NCI-H146 (cell line): Measurements from ENCODE around the gene ZFYVE28.
"Not testable (repeated sequence)": the region's sequence is repeated elsewhere in the genome, so short reads cannot be mapped to it uniquely, and the experiment has no call there.

Experiments
- DNase-seq: peaks from one replicate; lab custom pipeline; 2025; lab: John Stamatoyannopoulos, UW

The ZFYVE28 gene

DNA sequence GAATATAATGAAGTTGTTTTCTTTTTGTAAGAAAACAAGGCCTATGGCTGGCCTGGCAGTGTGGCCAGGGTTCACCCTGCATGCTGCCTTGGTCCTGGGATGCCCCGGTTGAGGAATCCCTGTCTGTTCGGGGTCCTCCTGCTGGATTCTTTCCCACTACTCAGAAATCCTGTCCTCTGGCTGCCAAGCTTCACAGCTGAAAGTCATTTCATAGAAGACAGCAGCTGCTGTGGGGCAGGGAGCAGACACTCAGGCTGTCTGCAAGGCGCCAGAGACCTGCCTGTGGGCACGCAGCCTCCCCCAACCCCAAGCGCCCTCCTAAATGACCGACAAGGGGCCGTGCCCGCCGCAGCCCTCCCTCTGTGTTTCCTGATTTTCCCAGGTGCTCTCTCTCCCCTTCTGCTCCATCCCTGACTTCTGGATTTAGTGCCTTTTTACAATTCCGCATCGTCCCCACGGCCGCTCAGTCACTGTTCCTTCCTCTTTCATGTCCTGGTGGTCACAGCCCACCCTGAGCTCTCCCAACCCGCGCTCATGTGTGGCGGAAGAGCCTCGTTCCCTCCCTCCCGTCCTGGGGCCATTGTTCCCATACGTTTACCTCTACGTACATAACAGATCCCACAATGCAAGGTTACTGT is 27.5 kb downstream of the ZFYVE28 start:
- DNase-seq, result peak; percentile 16

DNA sequence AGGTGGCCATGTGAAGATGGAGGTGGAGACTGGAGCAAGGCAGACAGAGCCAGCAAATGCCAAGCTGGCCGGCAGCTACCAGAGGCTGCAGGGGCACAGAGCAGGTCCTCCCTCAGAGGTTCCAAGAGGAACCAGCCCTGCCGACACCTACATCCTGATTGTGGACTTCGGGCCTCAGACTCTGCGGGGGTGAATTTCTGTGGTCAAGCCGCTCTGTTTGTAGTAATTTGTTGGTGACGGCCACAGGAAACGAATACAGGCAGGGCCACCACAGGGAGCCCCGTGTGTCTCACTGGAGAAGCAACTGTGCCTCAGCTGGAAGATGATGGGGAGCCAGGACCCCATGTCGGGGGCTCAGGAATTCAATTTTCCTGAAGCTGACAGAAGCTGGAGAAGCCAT is 28.3 kb downstream of the ZFYVE28 start:
- no peak for DNase-seq

DNA sequence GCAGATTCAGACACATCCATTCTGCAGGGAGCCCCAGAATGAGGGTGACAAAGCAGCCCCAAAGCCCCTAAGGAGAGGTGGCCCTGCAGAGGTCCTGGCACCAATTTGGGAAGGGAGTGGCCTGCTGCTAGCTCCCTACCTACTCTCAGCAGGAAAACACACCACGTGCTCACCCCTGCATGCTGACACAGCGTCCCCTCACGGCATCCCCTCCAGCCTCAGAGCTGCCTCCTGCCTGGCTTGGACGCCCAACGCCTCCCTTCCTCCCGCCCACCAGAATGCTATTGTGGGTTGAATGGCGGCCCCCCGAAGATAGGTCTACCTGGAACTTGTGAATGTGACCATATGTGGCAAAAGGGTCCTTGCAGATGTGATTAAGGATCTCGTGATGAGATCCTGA is 28.8 kb downstream of the ZFYVE28 start:
- DNase-seq, result no peak

DNA sequence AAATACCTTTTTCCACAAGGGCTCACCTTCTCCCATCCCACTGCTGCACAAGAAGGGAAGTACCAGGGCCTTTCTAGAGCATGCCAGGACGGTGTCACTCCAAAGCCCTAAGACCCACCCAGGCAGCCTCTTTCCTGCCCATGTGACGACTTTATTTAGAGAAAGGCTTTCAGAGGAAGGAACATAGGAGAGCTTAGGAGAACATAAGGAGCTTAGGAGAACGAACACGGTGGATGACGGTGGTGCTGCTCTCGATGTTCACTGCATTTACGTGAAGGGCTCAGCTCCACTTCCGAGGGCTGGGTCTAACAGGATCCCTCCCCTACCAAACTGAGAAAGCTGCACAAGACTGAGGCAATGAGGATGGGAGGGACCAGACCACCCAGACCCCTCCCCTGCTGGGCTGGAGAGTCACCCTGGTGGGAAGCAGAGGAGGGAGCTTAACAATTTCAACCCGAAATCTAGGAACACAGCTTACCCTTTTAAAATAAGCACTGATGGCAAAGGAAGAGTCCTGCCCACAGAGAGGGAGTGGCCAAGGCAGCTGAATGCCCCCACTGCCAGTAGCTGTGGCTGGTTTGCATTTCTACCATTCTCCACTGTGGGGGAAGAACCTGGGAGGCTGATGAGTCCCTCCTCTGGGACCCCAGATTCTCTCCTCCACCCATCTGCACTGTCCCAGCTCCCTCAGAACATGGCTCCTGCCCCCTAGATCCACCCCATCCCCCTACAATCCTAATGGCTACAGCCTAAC is 29.8 kb downstream of the ZFYVE28 start:
- no peak for DNase-seq

DNA sequence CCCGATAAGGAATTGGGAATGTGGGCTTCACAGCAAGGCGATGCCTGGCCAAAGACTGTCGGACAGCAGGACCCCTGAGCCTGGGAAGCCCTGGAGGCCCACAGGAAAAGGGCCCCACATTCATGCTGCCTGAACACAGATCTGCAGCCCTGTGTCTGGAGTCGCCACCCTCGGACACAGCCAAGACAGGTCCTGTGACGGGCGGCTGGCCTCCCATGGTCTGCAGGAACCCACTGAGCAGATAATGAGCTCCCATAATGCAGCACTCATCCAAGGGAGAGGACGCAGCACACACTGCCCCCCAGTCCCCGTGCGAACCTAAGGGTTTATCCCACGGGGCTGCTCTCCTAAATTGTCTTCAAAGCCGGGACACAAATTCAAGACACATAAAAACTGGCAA is 30.6 kb downstream of the ZFYVE28 start:
- no peak for DNase-seq

DNA sequence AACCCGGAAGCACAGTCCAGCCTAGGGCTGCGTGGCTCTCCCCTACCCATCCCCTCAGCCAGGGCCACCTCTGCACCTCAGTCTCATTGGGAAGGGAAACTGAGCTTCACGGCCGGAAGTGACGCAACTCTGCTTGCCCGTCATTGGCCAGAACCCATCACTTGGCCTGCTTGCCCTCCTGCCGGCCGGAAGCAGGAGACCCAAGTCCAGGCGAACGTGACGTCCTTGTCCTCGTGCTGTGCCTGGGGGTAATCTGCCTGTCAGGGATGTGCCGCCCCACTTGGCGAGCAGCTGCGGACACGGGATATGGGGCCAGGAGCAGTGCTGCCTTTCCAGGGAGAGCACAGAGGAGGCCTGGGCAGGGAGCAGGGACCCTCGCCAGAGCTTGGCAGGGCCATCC is 31.2 kb downstream of the ZFYVE28 start:
- DNase-seq, result no peak

DNA sequence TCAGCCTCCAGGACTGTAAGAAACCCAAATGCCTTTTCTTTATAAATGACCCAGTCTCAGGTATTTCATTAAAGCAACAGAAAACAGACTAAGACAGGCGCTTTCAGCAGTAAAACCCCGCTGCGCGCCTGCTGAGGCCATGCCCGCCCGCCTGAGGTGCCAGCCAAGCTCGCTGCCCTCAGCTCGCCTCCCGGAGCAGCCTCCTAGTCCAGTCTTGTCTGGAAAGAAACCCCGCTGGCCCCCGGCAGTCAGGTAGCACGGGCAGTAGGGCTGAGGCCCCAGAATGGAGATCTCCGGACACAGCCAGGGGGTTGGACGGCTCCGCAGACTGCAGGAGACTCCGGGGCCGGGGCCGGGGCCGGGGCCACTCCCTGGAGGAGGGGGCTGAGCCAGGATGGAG is 31.7 kb downstream of the ZFYVE28 start:
- no peak for DNase-seq

DNA sequence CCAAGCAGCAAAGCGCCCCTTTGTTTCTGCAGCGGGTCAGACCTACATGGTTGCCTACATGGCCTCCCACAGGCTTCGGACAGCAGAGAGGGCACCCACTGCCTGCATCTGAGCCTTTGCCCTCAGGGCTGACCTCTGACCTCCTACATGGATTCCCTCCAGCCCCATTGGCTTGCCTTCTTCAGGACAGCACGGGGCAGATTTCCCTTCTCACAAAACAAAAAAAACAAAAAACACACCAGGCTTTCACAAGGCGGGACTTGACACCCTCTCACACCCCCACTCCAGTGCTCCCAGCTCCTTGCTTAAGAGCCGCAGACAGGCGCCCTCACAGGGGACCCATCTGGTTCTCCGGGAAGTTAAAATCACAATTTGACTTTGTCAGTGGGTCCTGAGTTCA is 32.9 kb downstream of the ZFYVE28 start:
- DNase-seq, result no peak

DNA sequence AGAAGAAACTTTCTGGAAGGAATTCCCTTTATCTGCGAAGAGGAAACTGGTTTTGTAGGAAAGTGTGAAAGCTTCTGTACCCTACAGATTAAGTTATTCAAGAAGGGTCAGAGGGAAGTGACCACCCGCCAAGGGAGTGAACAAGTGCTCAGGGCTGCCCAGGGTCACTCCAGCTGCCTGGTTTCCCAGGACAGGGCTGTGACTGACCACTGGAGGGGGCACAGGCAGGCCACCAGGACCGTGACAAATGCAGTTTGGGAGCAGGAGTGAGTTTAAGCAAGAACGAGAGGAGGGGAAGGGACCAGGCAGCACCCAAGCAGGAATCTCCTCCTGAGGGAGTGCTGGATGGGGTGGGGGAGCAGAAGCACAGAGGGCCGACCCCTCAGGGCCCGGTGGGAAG is 34.2 kb downstream of the ZFYVE28 start:
- DNase-seq, result no peak

DNA sequence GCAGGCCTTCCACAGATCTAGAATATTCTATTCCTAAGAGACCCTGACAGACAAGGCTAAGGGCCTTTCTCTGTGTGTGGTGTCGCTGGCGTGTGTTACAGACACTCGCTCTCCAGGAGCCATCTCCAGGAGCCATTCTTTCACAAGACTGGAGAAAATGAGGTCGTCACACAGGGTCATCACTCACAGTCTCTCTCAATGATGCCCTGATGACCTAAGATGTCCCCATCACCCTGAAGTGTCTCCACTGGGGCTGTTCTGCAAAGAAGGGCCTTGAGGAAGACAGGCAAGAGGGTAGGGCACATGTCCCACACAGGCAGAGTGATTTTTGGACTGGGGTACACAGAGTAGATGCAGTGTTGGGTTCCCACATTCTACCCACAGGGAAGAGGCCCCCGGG is 34.7 kb downstream of the ZFYVE28 start:
- DNase-seq, result no peak

DNA sequence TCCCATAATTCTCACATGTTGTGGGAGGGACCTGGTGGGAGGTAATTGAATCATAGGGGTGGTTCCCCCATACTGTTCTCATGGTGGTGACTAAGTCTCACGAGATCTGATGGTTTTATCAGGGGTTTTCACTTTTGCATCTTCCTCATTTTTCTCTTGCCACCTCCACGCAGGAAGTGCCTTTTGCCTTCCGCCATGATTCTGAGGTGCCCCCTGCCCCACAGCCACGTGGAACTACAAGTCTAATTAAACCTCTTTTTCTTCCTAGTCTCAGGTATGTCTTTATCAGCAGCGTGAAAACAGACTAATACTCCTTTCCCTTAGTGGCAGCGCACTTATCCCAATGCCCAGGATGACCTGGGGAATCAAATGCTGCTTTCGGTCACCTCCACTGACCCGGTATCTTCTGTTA is 35.2 kb downstream of the ZFYVE28 start:
- DNase-seq, result not testable (repeated sequence)

DNA sequence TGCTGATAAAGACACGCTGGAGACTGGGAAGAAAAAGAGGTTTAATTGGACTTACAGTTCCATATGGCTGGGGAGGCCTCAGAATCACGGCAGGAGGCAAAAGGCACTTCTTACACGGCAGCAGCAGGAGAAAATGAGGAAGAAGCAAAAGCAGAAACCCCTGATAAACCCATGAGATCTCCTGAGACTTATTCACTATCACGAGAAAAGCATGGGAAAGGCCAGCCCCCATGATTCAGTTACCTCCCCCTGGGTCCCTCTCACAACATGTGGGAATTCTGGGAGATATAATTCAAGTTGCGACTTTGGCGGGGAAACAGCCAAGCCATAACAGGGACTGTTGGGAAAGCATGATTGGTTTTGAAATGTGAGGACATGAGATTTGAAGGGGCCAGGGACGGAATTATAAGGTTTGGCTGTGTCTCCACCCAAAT is 35.7 kb downstream of the ZFYVE28 start:
- DNase-seq, result not testable (repeated sequence)

DNA sequence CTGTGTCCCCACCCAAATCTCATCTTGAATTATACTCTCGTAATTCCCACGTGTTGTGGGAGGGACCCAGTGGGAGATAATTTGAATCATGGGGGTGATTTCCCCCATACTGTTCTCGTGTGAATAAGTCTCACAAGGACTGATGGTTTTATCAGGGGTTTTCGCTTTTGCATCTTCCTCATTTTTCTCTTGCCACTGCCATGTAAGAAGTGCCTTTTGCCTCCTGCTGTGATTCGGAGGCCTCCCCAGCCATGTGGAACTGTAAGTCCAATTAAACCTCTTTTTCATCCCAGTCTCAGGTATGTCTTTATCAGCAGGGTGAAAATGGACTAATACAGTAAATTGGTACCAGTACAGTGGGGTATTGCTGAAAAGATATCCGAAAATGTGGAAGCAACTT is 37.9 kb downstream of the ZFYVE28 start:
- DNase-seq, result not testable (repeated sequence)

DNA sequence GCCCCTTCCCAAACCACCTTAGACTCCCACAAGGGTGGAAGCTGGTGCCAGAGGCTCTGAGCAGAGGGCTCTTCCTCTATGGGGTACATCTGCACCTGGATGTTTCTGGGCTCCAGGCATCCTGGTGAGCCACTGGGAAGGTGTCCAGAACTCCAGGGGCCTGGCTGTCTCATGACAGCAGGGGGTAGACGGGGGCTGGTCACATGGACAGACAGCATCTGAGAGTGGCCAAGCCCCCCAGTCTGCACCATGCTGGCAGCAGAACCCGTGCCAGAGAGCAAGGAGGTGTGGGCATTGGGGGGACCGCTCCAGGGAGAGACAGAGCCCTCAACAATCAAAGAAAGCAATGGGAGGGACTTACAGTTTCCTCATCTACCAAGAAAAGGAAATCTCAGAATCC is 39.5 kb downstream of the ZFYVE28 start:
- DNase-seq, result peak; percentile 20

DNA sequence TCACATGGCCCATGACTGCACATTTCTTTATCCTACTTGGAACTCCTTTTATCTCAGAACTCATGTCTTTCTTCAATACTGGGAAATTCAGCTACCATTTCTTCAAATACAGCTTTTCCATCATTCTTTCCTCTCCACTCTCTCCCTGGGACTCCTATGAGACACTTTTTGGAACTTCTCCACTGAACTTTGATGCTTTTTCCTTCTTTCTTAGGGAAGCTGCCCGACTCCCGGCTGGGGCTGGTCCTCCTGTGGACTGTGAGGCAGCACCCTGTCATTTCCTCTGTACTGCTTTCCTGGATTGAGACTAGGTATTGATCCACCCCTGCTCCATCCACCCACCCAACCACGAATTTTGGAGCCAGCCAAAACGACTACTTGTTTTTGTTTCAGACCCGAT is 40.0 kb downstream of the ZFYVE28 start:
- no peak for DNase-seq

DNA sequence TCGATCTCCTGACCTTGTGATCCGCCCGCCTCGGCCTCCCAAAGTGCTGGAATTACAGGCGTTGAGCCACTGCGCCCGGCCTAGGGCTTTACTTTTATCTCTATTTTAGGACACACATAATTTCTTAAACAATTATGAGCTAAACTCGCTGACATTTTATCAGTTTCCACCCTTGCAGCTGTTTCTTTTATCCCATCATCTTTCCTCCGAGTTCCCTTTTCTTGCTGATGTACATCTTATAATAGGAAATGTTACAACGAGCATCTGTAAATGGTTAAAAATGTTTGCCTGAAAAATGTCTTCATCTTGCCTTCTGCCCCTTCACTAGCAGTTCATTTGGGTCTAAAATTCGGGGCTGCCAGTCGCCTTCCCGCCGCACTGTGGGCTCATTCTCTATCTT is 41.2 kb downstream of the ZFYVE28 start:
- DNase-seq, result no peak

DNA sequence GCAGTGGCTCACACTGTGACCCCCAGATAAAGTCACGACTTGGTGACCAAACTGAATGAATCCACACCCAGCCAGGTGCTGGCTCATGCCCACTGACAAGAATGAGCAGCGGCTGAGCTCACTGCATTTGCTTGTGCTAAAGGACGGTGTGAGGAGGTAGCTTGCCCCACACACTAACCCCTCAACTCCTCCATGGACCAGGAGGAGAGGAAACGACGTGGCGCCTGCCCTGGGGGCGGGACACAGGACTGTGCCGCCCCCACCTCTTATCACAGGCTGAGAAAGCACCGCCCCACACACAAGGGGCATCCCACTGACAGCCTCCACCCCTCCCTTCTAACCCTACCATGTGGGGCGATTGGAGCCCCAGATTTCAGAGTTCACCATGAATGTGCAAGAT is 43.0 kb downstream of the ZFYVE28 start:
- DNase-seq, result no peak

DNA sequence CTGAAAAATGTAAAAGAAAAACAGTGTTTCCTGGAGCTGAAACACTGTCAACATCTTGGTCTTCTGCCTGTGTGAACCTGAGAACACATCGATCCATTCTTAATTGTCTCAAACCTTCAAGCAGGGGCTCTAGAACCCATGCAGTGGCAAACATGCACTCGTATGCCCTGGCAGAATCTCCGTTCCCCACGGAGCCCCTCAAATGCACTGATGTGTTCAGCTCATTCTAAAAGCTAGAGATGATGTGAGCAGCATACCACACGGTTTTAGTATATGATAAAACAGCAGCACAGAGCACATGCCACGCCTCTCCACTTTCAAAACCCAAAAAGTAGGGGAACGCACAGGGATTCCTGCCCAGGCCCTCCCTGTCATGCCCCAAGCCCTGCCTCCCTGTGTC is 44.9 kb downstream of the ZFYVE28 start:
- no peak for DNase-seq

DNA sequence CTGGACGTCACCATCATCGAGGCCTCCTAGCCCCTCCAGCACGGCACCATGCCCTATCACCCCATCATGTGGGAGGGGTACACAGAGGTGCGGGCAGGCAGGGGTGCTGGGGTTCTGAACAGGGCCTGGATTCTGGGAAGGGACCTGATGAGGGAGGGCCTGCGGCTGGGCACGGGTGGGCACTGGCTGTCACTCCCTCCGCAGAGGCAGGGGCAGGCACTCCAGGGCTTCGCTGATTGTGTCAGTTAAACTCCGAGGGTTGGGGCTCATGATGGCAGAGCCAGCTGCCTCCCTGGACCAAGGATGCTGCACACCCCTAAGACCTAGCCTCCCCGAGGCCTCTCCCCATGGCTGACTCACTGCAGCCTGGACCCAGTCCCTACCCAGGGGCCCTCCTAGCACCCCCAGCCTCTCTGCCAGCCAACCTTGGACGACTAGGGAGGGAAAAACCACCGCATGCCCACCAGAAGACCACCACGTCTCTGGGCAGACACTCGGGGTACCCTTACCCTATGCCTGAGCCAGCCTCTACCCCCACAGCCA is 45.9 kb downstream of the ZFYVE28 start:
- DNase-seq, result no peak

DNA sequence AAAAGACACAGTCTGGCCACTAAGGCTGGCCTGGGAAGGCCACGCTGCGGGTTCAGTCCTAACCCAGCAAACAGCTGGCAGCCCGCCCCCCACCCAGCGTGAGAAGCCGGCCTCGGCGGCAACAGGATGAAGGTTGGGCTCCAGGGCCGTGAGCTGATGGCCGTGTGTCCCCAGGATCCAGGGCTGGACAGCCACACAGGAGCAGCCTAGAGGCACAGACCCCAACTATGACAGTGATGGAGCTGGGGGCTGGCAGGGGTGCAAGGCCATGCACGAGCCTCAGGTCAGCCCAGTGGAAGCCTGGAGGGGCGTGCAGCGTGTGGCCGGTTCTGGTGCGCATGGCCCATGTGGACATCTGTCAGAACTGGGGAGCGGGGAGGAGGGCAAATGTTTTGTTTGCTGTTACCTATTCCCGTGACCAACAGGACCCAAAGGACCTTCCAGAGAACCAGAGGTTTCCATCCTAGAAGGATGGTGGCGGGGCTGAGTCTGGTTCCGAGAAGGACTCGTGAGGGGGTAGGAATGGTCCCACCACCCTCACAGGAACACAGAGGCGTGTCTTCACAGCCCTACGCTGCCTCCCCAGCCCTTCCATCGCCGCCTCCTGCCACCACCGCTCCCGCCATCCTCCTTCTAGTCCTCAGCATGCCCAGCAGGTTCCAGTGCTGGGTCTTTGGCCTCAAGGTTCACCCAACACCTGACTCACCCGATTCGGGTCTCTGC is 46.5 kb downstream of the ZFYVE28 start:
- no peak for DNase-seq

DNA sequence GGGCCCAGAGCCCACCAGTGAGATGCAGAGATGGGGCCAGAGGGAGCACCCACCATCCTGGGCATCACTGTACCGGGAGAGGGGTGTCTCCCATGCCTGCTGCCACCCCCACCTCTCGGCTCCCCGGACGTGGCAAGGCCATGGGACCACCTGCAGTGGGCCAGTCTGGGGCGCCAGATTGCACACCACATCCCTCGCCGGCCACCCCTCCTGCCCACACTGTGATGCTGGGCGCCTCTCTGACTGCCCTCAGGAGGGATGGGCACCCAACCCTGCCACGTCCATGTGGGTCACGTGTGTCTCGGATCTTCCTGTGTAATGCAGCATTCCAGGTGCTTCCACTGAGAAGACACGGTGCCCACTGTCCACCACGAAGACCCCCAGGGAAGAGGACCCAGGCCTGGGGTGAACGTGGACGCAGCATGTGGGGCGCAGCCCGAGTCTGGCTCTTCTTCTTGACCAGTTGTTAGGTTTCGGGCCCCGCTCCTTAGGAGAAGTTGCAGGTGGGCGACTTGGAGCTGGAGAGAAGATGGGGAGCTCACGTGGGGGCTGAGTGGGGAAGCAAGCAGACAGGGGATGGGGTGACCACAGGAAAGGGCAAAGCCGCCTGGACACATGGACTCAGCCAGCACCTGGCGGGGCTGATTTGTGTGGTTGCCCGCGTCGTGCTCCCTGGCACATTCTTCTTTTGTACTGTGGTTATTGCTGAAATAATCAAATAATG is 47.7 kb downstream of the ZFYVE28 start:
- DNase-seq, result no peak

DNA sequence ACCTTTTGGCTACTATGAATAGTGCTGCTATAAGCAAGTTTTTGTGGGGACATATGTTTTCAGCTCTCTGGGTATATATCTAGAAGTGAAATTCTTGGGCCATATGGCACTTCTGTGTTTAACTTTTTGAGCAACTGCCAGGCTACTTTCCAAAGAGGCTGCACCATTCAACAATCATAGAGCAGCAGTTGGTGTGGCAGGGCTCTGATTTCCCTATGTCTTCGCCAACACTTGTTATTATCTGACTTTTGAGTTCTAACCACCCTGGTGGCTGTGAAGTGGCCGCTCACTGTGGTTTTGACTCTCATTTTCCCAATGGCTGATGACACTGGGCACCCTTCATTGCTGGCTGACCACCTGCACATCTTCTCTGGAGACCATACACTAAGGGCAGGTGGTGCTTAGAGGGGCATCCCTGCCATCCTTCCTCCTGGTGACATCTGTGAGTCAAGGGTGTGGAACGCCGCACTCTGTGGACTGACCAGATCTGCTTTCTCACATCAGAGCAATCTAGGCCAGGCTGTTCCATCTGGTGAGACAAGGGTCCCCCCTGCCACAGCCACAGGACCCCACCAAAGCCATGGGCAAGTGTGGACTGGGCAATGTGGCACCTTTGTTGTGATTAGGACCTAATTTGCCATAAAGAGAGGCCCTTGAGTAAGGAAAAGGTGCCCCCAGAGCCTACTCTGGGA is 49.6 kb downstream of the ZFYVE28 start:
- DNase-seq, result no peak
